GM03348 (cell line): Measurements from ENCODE around the gene KRTAP6-2.

Source experiments
- DNase-seq: peaks from one replicate; pipeline ENCODE4 v3.0.0; 2012; ENCODE audit warnings: low spot score

KRTAP6-2 gene, protein sequence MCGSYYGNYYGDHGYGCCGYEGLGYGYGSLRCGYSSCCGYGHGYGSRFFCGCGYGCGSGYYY

DNA sequence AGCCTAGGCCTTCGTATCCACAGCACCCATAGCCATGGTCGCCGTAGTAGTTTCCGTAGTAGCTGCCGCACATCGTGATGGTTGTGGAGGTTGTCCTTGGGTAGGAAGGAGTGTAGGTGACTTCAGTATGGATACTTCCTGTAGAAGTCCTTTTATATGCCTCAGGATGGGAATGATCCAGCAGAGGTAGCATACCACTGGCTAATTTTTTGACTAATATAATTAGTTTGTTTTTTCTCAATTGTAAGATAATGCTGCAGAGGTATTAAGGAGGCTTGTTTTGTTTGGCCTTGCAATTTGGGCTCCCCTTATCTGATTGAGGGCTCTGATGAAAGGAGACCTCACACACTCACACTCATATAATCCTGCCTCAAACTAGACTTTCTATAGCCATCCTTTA lies at the start of gene KRTAP6-2:
Gene KRTAP6-2, minus strand, starts transcription at position 101 of the 400 bp plus-strand sequence. Its CDS starts 28 bp downstream, at position 73.
- DNase-seq = no peak

DNA sequence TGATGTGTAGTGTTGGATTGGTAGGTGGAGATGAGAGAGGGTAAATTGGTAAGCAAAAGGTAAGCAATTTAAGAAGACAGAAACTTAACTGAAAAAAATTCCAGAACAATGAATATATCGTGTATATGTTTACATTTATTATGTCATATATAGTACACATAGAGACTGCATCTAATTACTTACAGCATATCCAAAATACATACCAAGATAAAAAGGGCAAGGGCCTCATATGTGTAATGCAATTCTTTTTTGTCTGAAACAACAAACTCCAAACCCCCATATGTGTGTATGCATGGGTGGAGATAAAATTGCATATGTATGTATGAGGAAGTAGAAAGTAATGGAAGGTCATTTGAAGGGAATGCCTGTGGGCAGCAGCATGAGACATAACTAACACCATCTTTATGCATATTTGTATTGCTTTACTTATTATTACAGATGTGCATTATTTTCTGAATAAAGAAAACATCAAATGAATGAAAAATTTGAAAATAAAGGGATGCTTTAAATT lies 48.3 kb upstream of the KRTAP6-2 start:
- DNase-seq = no peak

- DNase-seq = no peak
These were observed 43.9 kb upstream of the KRTAP6-2 start, which contains the start of gene KRTAP20-3 for GRCh38 chr21:30642564-30642963. Gene KRTAP20-3 (plus strand): TSS chr21:30642864.

- no peak for DNase-seq
These were observed 40.0 kb upstream of the KRTAP6-2 start for GRCh38 chr21:30638686-30639085.

DNA sequence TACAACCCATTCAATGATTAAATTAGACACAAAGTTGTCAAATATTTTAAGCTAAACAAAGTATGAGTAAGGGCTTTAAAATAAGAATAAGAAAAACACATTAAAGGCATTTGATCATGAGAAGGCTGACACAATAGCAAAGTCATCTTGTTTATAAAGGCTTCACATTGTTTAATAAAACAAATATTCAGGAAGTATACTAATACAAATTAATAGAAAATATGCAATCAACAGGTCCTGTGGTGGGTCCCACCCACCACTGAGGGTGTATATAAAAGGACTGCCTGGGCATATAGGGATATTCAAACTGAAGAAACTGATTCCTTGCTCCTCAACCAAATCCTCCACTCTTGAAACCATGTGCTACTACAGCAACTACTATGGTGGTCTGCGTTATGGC lies 36.2 kb upstream of the KRTAP6-2 start, which contains the start of gene KRTAP20-2:
Gene KRTAP20-2, plus strand, starts transcription at position 301 of the 400 bp plus-strand sequence. Its CDS starts 58 bp downstream, at position 359.
- DNase-seq = no peak

GRCh38 chr21:30629200-30629599 lies 30.5 kb upstream of the KRTAP6-2 start:
- no peak for DNase-seq

DNA sequence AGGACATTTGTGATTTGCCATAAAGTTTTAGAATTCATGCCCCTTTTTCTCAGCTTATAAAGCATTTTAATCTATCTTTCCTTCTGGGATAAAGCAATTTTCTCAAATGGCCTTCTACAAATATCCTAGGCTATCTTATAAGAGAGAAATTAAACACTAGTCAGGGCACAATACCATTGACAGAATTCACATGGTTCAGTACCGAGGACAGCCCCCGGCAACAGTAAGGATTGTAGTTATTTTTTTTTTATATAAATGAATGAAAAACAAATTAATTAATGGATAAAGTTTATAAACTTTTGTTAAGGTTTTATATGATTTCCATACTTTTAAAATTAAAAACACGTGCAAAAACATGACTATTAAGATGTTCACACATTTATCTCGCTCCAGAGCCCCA lies 29.4 kb upstream of the KRTAP6-2 start:
- no peak for DNase-seq

DNA sequence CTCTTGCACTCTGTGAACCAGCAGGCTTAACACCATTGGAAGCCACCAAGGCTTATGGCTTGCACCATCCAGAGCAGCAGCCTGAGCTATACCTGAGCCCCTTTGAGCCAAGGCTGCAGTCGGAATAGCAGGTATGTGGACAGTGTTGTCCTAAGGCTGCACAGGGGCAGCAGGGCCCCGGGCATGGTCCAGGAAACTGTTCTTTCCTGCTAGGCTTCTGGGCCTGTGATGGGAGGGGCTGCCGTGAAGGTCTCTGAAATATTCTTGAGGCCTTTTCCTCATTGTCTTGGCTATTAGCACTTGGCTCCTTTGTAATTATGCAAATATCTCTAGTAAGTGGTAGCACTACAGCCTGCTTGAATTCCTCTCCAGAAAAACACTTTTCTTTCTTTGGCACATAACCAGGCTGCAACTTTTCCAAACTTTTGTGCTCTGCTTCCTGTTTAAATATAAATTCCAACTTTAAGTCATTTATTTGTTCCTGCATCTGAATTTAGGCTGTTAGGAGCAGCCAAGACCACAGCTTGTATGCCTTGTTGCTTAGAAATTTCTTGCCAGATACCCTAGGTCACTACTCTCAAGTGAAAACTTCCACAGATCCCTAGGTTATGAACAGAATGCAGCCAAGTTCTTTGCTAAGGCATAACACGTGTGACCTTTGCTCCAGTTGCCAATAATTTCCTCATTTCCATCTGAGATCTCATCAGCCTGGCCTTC lies 26.9 kb upstream of the KRTAP6-2 start:
- no peak for DNase-seq

DNA sequence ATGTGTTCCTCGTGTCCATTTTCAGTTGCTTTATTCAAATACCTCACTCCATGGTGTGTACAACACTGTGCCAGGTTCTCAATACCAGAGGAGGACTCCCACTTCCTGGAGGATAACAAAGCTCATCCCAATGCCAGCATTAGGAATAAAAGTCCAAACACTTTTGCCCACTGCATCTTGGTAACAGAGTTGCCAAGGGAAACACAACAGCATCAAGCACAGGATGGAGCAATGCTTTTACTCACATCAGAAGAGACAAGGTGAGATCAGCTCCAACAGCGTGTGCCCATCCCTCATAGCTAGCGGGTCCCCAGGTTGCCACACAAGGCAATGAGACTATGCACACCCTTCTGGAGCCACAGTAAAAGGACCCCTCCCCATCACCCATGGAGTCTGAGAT lies 24.7 kb upstream of the KRTAP6-2 start:
- no peak for DNase-seq

GRCh38 chr21:30620522-30620921 lies 21.8 kb upstream of the KRTAP6-2 start, which contains the start of gene KRTAP20-4:
Gene KRTAP20-4 (plus strand): TSS chr21:30620627.
- no peak for DNase-seq

DNA sequence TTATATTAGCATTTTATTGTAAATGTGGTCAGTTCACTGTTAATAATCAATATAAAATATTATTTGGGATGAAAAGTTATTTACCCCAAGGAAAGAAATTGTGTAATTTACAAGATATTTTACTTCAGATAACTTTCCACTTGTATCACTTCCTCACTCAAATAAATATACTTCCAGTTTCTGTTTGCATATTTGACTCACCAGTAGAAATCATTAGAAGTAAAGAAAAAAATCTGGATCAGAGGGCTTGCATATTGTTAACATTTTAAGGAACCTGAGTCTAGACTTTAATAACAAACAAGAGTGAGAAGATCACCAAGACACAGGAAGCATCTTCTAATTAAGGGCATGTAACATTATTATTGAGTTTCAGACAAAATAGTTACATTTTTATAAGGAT lies 21.4 kb upstream of the KRTAP6-2 start:
- DNase-seq = no peak

DNA sequence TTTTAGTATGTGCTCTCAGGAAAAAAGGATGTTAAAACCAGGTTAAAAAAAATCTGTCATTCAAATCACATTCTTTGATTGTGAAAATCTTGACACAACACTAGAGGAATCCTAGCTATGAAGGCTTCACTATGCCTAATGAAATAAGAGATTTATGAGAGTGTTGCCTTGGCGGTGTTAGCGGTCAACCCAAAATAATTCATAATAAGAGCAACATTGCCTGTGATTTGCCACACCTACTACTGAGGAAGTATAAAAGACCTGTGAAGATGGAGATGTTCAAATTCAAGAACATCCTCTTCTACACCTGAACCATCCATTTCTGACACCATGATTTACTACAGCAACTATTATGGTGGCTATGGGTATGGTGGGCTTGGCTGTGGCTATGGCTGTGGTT lies 17.4 kb upstream of the KRTAP6-2 start, which contains the start of gene KRTAP20-1:
Gene KRTAP20-1, plus strand, starts transcription at position 301 of the 400 bp plus-strand sequence. Its CDS starts 30 bp downstream, at position 331.
- no peak for DNase-seq

GRCh38 chr21:30615199-30615598 lies 16.5 kb upstream of the KRTAP6-2 start:
- DNase-seq = no peak

GRCh38 chr21:30613836-30614235 lies 15.1 kb upstream of the KRTAP6-2 start, which contains the start of gene KRTAP6-1:
Gene KRTAP6-1 (minus strand): TSS chr21:30613930. CDS start chr21:30613904, 26 bp downstream.
- no peak for DNase-seq

GRCh38 chr21:30612132-30612531 lies 13.4 kb upstream of the KRTAP6-2 start:
- no peak for DNase-seq

- DNase-seq = no peak
These were observed 7.3 kb upstream of the KRTAP6-2 start for GRCh38 chr21:30605968-30606367.

GRCh38 chr21:30600787-30601186 lies 2.1 kb upstream of the KRTAP6-2 start, which contains the start of gene KRTAP22-1:
Gene KRTAP22-1 (plus strand): TSS chr21:30601087.
- DNase-seq = no peak

DNA sequence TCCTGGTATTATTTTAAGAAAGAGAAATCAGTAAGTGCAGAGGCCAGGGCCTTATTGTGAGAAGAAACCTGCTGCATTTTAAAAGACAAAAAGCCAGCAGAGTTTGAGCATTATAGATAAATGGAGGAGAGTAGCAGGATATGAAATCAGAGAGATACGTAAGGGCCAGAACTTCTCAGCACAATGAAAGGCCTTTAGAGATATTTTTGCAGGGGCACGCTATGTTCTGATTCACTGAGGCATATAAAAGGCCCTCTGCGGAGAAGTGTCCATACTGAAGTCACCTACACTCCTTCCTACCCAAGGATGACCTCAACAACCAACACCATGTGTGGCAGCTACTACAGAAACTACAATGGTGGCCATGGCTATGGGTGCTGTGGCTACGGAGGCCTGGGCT lies 6.6 kb downstream of the KRTAP6-2 start, which contains the start of gene KRTAP6-3:
Gene KRTAP6-3, plus strand, starts transcription at position 301 of the 400 bp plus-strand sequence. Its CDS starts 6 bp downstream, at position 307.
- DNase-seq = no peak

DNA sequence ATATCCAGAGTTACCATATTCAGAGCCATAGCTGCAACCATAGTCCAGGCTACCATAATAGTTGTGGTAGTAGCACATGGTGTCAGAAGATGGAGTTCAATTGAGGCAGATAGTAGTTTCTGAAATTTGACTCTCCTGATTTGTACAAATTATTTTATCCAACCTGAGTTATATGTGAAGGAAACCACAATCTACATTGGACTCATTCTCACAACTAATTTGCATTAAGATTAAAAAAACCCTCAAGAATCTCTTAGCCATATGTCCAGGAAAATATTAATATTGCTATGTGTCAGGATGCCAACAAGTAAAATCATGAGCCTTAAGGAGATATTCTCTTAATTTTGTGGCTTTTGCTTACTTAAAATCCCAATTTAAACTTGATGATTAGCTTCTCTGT lies 8.4 kb downstream of the KRTAP6-2 start, which contains the start of gene KRTAP22-2:
Gene KRTAP22-2, minus strand, starts transcription at position 101 of the 400 bp plus-strand sequence.
- DNase-seq = no peak

DNA sequence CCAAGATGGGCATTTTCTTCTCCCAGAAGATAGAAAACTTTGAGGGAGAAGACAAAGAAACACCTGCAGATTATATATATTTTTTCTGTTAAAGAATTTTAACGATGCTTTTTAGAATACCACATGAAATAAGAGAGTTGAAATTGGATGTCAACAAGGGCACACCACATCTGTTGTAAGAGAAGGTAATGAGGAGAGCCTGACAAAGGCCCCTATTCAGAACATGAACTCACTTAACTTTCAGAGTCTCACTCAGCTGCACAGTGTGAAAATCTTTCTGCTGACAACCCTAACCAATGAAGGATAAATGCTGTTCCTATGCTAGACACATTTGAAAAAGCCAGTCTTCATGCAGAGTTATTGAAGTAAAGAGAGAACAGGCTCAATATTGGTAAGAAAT lies 15.8 kb downstream of the KRTAP6-2 start:
- DNase-seq = no peak

GRCh38 chr21:30580132-30580531 lies 18.6 kb downstream of the KRTAP6-2 start:
- no peak for DNase-seq

DNA sequence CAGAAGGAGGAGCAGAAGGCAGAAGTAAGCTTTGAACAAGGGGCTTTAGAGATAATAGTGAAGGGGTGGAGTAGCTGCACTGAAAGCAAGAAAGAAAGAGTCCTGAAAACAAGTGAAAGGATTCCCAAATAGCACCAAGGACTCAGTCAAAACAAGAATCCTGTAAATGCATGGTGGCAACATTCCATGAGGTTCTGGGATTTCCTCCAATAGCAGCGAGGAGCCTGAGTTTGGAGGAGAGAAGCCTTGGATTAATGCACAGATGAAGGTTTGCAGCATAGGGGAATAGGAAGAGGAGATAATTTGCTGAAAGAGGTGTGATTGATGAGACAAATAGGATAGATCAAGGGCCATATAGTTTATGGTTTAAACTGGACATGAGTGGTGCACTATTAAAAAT lies 19.4 kb downstream of the KRTAP6-2 start:
- DNase-seq = no peak

DNA sequence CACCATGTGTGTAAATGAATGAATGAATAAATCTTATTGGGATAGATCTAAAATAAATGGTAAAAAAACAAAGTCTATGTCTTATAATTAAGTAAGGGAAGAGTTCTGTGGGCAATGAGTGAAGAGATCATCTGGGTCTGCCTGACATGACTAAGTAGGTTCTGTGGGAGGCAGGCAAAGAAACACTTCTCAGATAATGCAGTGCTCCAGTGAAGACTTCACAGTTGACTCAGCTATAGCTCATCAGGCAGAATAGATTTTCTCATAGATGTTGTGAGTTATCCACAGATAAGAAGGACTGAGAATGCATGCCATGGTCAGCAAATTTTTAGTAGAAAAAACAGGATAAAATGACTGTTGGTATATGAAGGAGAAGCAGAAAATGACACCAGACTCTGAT lies 20.9 kb downstream of the KRTAP6-2 start:
- no peak for DNase-seq
